Esophagus squamous epithelium (tissue), 5 donors: ENCODE results near the gene BMF. TPM values are rescaled to one million over a fixed set of nuclear protein-coding genes. Genes with fewer than 3 reads are reported as not detected.

Experiments used
- DNase-seq: peaks from one replicate; lab custom pipeline; 2025; lab: John Stamatoyannopoulos, UW
- H3K27ac ChIP-seq, 4 donors: fragments of 200-600 bp; sonication (generic); one replicate each; pipeline ENCODE4 v1.5.1; 2016 to 2019; ENCODE audit warnings: mild to moderate bottlenecking in 1 of 4
- H3K27me3 ChIP-seq, 4 donors: fragments of 200-600 bp; sonication (generic); 1 replicate in 3 of 4; 2 replicates in 1 of 4; pipeline versions ENCODE4 v1.5.1 to v1.6.0; 2017 to 2021; ENCODE audit warnings: antibody characterized with exemption in 1 of 4
- H3K36me3 ChIP-seq, 3 donors: fragments of 200-600 bp; sonication (generic); one replicate each; pipeline ENCODE4 v1.5.1; 2016 to 2019
- H3K4me1 ChIP-seq, 3 donors: fragments of 200-600 bp; sonication (generic); one replicate each; pipeline ENCODE4 v1.5.1; 2017 to 2019
- H3K4me3 ChIP-seq, 4 donors: fragments of 200-600 bp; sonication (generic); 1 replicate in 3 of 4; 2 replicates in 1 of 4; pipeline ENCODE4 v1.5.1; 2016 to 2019; ENCODE audit warnings: mild to moderate bottlenecking in 2 of 4, moderate library complexity in 1 of 4
- H3K9me3 ChIP-seq, 3 donors: fragments of 200-600 bp; sonication (generic); one replicate each; pipeline ENCODE4 v1.5.1; 2016 to 2019
- CTCF ChIP-seq, 6 experiments: fragments of 450-650 bp in 4 of 6; fragments of 200-600 bp in 2 of 6; sonication (generic) in 2 of 6; IDR thresholded peaks; one replicate each; pipeline ENCODE4 v1.5.1; 2016 to 2019; ENCODE audit warnings: antibody characterized with exemption in 6 of 6, mild to moderate bottlenecking in 4 of 6, moderate library complexity in 4 of 6
- POLR2A ChIP-seq, 4 donors: fragments of 450-650 bp; IDR thresholded peaks; one replicate each; pipeline ENCODE4 v1.6.1; 2017; ENCODE audit warnings: antibody characterized with exemption in 4 of 4, mild to moderate bottlenecking in 4 of 4, moderate library complexity in 3 of 4
- WGBS, 2 donors: methylation state at CpG; one replicate each; pipeline ENCODE4 v1.1.5; 2018; 5-methylcytosine and 5-hydroxymethylcytosine counted together
- intact Hi-C: fragments of 100-400 bp; cut with DNase I; formaldehyde crosslinking; loops from one replicate; pipeline ENCODE4 v1.15.0; 2022
- total RNA-seq, 4 donors: library from RNA; depleted of rRNA; stranded (reverse); fragments of >200 nt; gene quantifications; one replicate each; pipeline ENCODE4 v1.1.0, GENCODE V29; 2016
- donor health status: DM: yes; HTN: yes; CAD: no.

BMF gene
- total RNA-seq, 4 donors from 2014 or later: 0.31 to 4.4 (median 1.4) TPM

- Histone ChIP-seq H3K27ac (no peak overlapping the region), H3K4me1 (peaks cover 24 to 57% (median 40%) of the 10 kb centered on the region in 3 donors), H3K9me3 (no peaks in the 10 kb centered on the region), H3K36me3 (no peaks in the 10 kb centered on the region), H3K27me3 (no peaks in the 10 kb centered on the region), H3K4me3 (no peak overlapping the region)
- intact Hi-C loops: loop anchor here (10.0 kb wide), 1 partner anchor 232 kb away; no protein-coding TSS in a partner anchor
- TF ChIP-seq POLR2A (IDR thresholded peaks at IDR 0.05) (no peak), CTCF (IDR thresholded peaks at IDR 0.05) (no peak)
- 81 to 88% methylated on average over 5 of the region's 5 CpGs for WGBS, 2 donors
- no peak for DNase-seq
Observed at GRCh38 chr15:40042791-40043320, 65.8 kb downstream of the BMF start.

GRCh38 chr15:40040770-40041169 lies 67.9 kb downstream of the BMF start:
- intact Hi-C loops: loop anchor here (10.0 kb wide), 1 partner anchor 234 kb away; no protein-coding TSS in a partner anchor
- Histone ChIP-seq H3K27ac (no peak overlapping the region), H3K27me3 (no peaks in the 10 kb centered on the region), H3K9me3 (no peaks in the 10 kb centered on the region), H3K4me1 (peaks cover 10 to 54% (median 25%) of the 10 kb centered on the region in 3 donors), H3K4me3 (no peak overlapping the region), H3K36me3 (peaks cover 5 to 16% (median 13%) of the 10 kb centered on the region in 3 donors)
- 89 to 91% methylated on average over 3 of the region's 3 CpGs for WGBS, 2 donors
- DNase-seq: no peak
- no peak for TF ChIP-seq CTCF (IDR thresholded peaks at IDR 0.05)
- TF ChIP-seq POLR2A (IDR thresholded peaks at IDR 0.05): no peak

- Histone ChIP-seq H3K27ac (peak overlapping the region in 1 of 4 donors; percentile 97), H3K9me3 (no peaks in the 10 kb centered on the region), H3K36me3 (peaks cover 5 to 21% (median 17%) of the 10 kb centered on the region in 3 donors), H3K27me3 (no peaks in the 10 kb centered on the region), H3K4me1 (peaks cover 10 to 49% (median 20%) of the 10 kb centered on the region in 3 donors), H3K4me3 (peak overlapping the region in 1 of 4 donors; percentile 92)
- intact Hi-C loops: loop anchor here (10.0 kb wide), 1 partner anchor 235 kb away; no protein-coding TSS in a partner anchor
- no peak for TF ChIP-seq CTCF (IDR thresholded peaks at IDR 0.05)
- TF ChIP-seq POLR2A (IDR thresholded peaks at IDR 0.05): no peak
- no peak for DNase-seq
- 68 to 84% methylated on average over 6 of the region's 6 CpGs for WGBS, 2 donors
Observed at GRCh38 chr15:40040293-40040635, 68.4 kb downstream of the BMF start.

- Histone ChIP-seq H3K4me3 (peak within 1 kb of the TSS; percentile 87 to 92 (median 90)), H3K36me3 (peaks cover 5 to 34% (median 31%) of the 10 kb centered on the region in 3 donors), H3K27ac (peak within 1 kb of the TSS; percentile 96 to 97 (median 97)), H3K9me3 (no peaks in the 10 kb centered on the region), H3K27me3 (no peaks in the 10 kb centered on the region), H3K4me1 (peaks cover 4 to 39% (median 11%) of the 10 kb centered on the region in 3 donors)
- intact Hi-C loops: no loop called here
- peak in 2 of 4 donors; percentile 68 to 79 for TF ChIP-seq POLR2A (IDR thresholded peaks at IDR 0.05)
- TF ChIP-seq CTCF (IDR thresholded peaks at IDR 0.05): peak in 3 of 6 experiments; percentile 45 to 54 (median 48)
- DNase-seq: peak; percentile 60
- 0% methylated on average over 22 to 39 of the region's 59 CpGs for WGBS, 2 donors
Observed at GRCh38 chr15:40038638-40039543, 69.8 kb downstream of the BMF start, which contains the start of gene SRP14. Gene SRP14 (minus strand): TSS chr15:40039181. CDS start chr15:40039116, 65 bp downstream.
